ENCODE data around the gene UBE2I. TPM values are rescaled to one million over a fixed set of nuclear protein-coding genes. Genes with fewer than 3 reads are reported as not detected.

UBE2I gene
- total and polyA plus RNA-seq, 2 of the 4 experiments (the other 2 are of a cell fraction), result 30.8 to 140 TPM

DNA sequence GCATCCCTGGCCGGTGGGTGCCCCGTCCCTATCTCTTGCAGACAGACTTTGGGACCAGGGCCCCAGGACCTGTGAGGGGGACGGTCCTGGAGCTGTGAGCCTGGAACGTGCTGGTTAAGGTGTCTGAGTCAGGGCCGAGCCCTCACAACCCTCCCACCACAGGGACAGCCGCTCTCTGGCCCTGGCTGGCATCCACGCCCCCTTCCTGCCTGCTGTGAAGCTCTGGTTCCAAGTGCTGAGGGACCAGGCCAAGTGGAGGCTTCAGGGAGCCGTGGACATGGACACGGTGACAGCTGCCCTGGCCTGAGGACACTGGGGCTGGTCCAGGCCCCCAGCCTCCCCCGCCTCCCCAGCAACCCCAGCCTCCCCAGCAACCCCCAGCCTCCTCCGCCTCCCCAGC is 35.7 kb downstream of the UBE2I start:
- Histone ChIP-seq H3K18ac (ENCODE audit: low read depth, low read length) (no peak overlapping the region), H3K4me2 (ENCODE audit: low read depth, low read length) (no peak overlapping the region), H3K27me3 (ENCODE audit: control insufficient read depth, insufficient read depth, low read length) (no peaks in the 10 kb centered on the region), H4K5ac (ENCODE audit: low read depth, low read length) (no peak overlapping the region), H2AK5ac (ENCODE audit: low read depth, low read length) (no peak overlapping the region), H3K9me1 (ENCODE audit: insufficient read depth, low read length) (no peaks in the 10 kb centered on the region), H2AFZ (replicated peaks; ENCODE audit: low read length, poor library complexity) (no peak overlapping the region), H3K9ac (ENCODE audit: low read depth, low read length) (no peak overlapping the region), H3K9me3 (ENCODE audit: control insufficient read depth, insufficient read depth, low read length) (no peaks in the 10 kb centered on the region), H2BK15ac (ENCODE audit: low read depth, low read length) (no peak overlapping the region), H2BK120ac (ENCODE audit: low read depth, low read length) (no peak overlapping the region), H3K4me1 (ENCODE audit: control insufficient read depth, insufficient read depth, low read length) (0 out of 2 replicates have a peak, but pooled peaks cover 2% of the 10 kb centered on the region), H3K4me3 (ENCODE audit: insufficient read depth, low read depth, low read length) (no peak overlapping the region), H3K14ac (replicated peaks; ENCODE audit: low read depth, low read length) (no peak overlapping the region), H3K56ac (ENCODE audit: extremely low read depth, insufficient read depth, low read length) (no peak overlapping the region), H3K79me1 (ENCODE audit: low read depth in 1 of 2, low read length in 2 of 2) (peaks cover 0 to 9% of the 10 kb centered on the region in 2 experiments; a peak in 3 of 4 replicates), H2BK20ac (ENCODE audit: low read depth, low read length) (no peak overlapping the region), H4K8ac (ENCODE audit: low read depth in 2 of 2, low read length in 2 of 2) (no peak overlapping the region), H2AK9ac (replicated peaks; ENCODE audit: low read depth, low read length, poor library complexity) (no peak overlapping the region), H3K27ac (ENCODE audit: insufficient read depth, low read length) (no peak overlapping the region), H3K23ac (ENCODE audit: low read depth, low read length) (no peak overlapping the region), H4K20me1 (ENCODE audit: insufficient read depth, low read length) (no peaks in the 10 kb centered on the region), H3K36me3 (ENCODE audit: control insufficient read depth, insufficient read depth, low read length) (peaks cover 22% of the 10 kb centered on the region), H4K91ac (ENCODE audit: insufficient read depth, low read depth, low read length) (no peak overlapping the region), H2BK5ac (ENCODE audit: low read depth, low read length, poor library complexity, severe bottlenecking) (no peak overlapping the region), H3K4ac (ENCODE audit: low read depth, low read length) (no peak overlapping the region)
- TF ChIP-seq POLR2A (IDR thresholded peaks at IDR 0.05; ENCODE audit: low read depth, low read length) (no peak), NFE2L2 (IDR thresholded peaks at IDR 0.05; ENCODE audit: low read depth, low read length) (no peak), FOS (IDR thresholded peaks at IDR 0.05; ENCODE audit: low read depth, low read length) (no peak), CEBPB (IDR thresholded peaks at IDR 0.05; ENCODE audit: low read depth, low read length) (no peak), RFX5 (IDR thresholded peaks at IDR 0.05; ENCODE audit: low read depth, low read length) (no peak), CHD1 (IDR thresholded peaks at IDR 0.05; ENCODE audit: low read depth, low read length) (no peak), BHLHE40 (IDR thresholded peaks at IDR 0.05; ENCODE audit: low read depth, low read length) (no peak), RCOR1 (IDR thresholded peaks at IDR 0.05; ENCODE audit: insufficient replicate concordance, low read length) (no peak), MAZ (IDR thresholded peaks at IDR 0.05; ENCODE audit: borderline replicate concordance, low read depth, low read length) (no peak), SMC3 (IDR thresholded peaks at IDR 0.05; ENCODE audit: low read depth, low read length) (no peak), MAFK (IDR thresholded peaks at IDR 0.05; ENCODE audit: low read depth, low read length) (no peak), MXI1 (IDR thresholded peaks at IDR 0.05; ENCODE audit: borderline replicate concordance, low read depth, low read length) (no peak)
- TF ChIP-seq, protein P1, sequence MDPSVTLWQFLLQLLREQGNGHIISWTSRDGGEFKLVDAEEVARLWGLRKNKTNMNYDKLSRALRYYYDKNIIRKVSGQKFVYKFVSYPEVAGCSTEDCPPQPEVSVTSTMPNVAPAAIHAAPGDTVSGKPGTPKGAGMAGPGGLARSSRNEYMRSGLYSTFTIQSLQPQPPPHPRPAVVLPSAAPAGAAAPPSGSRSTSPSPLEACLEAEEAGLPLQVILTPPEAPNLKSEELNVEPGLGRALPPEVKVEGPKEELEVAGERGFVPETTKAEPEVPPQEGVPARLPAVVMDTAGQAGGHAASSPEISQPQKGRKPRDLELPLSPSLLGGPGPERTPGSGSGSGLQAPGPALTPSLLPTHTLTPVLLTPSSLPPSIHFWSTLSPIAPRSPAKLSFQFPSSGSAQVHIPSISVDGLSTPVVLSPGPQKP (IDR thresholded peaks at IDR 0.05; ENCODE audit: borderline replicate concordance, low read depth, low read length), result no peak
- TF ChIP-seq, protein P2, sequence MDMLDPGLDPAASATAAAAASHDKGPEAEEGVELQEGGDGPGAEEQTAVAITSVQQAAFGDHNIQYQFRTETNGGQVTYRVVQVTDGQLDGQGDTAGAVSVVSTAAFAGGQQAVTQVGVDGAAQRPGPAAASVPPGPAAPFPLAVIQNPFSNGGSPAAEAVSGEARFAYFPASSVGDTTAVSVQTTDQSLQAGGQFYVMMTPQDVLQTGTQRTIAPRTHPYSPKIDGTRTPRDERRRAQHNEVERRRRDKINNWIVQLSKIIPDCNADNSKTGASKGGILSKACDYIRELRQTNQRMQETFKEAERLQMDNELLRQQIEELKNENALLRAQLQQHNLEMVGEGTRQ (IDR thresholded peaks at IDR 0.05; ENCODE audit: low read depth, low read length), result no peak
- TF ChIP-seq, protein P3, sequence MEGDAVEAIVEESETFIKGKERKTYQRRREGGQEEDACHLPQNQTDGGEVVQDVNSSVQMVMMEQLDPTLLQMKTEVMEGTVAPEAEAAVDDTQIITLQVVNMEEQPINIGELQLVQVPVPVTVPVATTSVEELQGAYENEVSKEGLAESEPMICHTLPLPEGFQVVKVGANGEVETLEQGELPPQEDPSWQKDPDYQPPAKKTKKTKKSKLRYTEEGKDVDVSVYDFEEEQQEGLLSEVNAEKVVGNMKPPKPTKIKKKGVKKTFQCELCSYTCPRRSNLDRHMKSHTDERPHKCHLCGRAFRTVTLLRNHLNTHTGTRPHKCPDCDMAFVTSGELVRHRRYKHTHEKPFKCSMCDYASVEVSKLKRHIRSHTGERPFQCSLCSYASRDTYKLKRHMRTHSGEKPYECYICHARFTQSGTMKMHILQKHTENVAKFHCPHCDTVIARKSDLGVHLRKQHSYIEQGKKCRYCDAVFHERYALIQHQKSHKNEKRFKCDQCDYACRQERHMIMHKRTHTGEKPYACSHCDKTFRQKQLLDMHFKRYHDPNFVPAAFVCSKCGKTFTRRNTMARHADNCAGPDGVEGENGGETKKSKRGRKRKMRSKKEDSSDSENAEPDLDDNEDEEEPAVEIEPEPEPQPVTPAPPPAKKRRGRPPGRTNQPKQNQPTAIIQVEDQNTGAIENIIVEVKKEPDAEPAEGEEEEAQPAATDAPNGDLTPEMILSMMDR (conservative IDR thresholded peaks at IDR 0.05; ENCODE audit: low read depth, low read length), result no peak
- ATAC-seq (ENCODE audit: low read depth), result no peak
- POLR2A ChIA-PET (ENCODE audit: unreplicated experiment), result interaction anchor here (0.6 kb wide), 1 partner anchor 293 kb away, joined by 3 read pairs; no protein-coding TSS in a partner anchor
- in situ Hi-C loops (cut with MboI; ENCODE audit: low sequenced_read_pairs) (no loop called here), dilution Hi-C loops (cut with HindIII; ENCODE audit: low sequenced_read_pairs, unreplicated experiment) (no loop called here), intact Hi-C loops (cut with micrococcal nuclease) (no loop called here)
- no TSS peak for BruUV-seq (replicated peaks)
- 60% methylated on average over 1 of the region's 11 CpGs; no CpG with 5 or more reads in 1 of the 2 experiments for WGBS, 2 experiments (ENCODE audit: extremely low coverage in 2 of 2, insufficient read length in 1 of 2)
- DNase-seq, result no peak
- CTCF ChIA-PET, result no interaction called here
